GM23338 (cell line): Measurements from ENCODE around the gene MYO6. TPM values are rescaled to one million over a fixed set of nuclear protein-coding genes. Genes with fewer than 3 reads are reported as not detected.

Experiments
- ATAC-seq: fragments of 200-7000 bp; cut with Tn5 transposase; 3 replicates; pipeline ENCODE4 v1.9.1; 2020
- DNase-seq: peaks from one replicate; pipeline ENCODE4 v3.0.0-alpha.2; 2015; ENCODE audit warnings: low spot score
- H2AFZ ChIP-seq: fragments of 200-600 bp; sonication (generic); 2 replicates; pipeline ENCODE4 v1.8.0; 2016; ENCODE audit warnings: antibody characterized with exemption, mild to moderate bottlenecking, moderate library complexity
- H3F3A ChIP-seq: fragments of 200-600 bp; sonication (generic); replicated peaks from 2 replicates; pipeline ENCODE4 v1.8.0; 2017; ENCODE audit warnings: antibody characterized with exemption, mixed run types, low read depth
- H3K27ac ChIP-seq: fragments of 200-600 bp; sonication (generic); 2 replicates; pipeline ENCODE4 v1.6.1; 2016; ENCODE audit warnings: low read depth
- H3K27me3 ChIP-seq: fragments of 200-600 bp; sonication (generic); 2 replicates; pipeline ENCODE4 v1.8.0; 2016; ENCODE audit warnings: mild to moderate bottlenecking, mixed run types, moderate library complexity; ENCODE audit not compliant: insufficient read depth
- H3K36me3 ChIP-seq: fragments of 200-600 bp; sonication (generic); 2 replicates; pipeline ENCODE4 v1.8.0; 2016; ENCODE audit warnings: mild to moderate bottlenecking; ENCODE audit not compliant: insufficient read depth
- H3K4me1 ChIP-seq: fragments of 200-600 bp; sonication (generic); 2 replicates; pipeline ENCODE4 v1.8.0; 2016; ENCODE audit warnings: mild to moderate bottlenecking, moderate library complexity; ENCODE audit not compliant: insufficient read depth
- H3K4me2 ChIP-seq: fragments of 200-600 bp; sonication (generic); 2 replicates; pipeline ENCODE4 v1.7.1; 2017; ENCODE audit warnings: mixed run types
- H3K4me3 ChIP-seq: fragments of 200-600 bp; sonication (generic); 2 replicates; pipeline ENCODE4 v1.6.1; 2016; ENCODE audit warnings: mixed run types
- H3K79me2 ChIP-seq: fragments of 200-600 bp; sonication (generic); replicated peaks from 2 replicates; pipeline ENCODE4 v1.8.0; 2017; ENCODE audit warnings: mild to moderate bottlenecking; ENCODE audit not compliant: insufficient read depth
- H3K9me2 ChIP-seq: fragments of 200-600 bp; sonication (generic); 2 replicates; pipeline ENCODE4 v1.8.0; 2017; ENCODE audit not compliant: insufficient read depth
- H4K20me1 ChIP-seq: fragments of 200-600 bp; sonication (generic); replicated peaks from 2 replicates; pipeline ENCODE4 v1.8.0; 2017; ENCODE audit warnings: mild to moderate bottlenecking; ENCODE audit not compliant: insufficient read depth
- H3K27ac Mint-ChIP-seq: 2 replicates; pipeline ENCODE4 v1.8.0; 2020; ENCODE audit warnings: inconsistent platforms, mild to moderate bottlenecking, moderate library complexity, mixed read lengths
- H3K27me3 Mint-ChIP-seq: 3 replicates; pipeline ENCODE4 v1.8.0; 2022; ENCODE audit warnings: low read depth, mild to moderate bottlenecking, moderate library complexity, mixed read lengths, inconsistent platforms; ENCODE audit not compliant: insufficient read depth, poor library complexity
- H3K36me3 Mint-ChIP-seq: 3 replicates; pipeline ENCODE4 v1.8.0; 2021; ENCODE audit warnings: low read depth, mild to moderate bottlenecking, inconsistent platforms, moderate library complexity, mixed read lengths
- H3K4me1 Mint-ChIP-seq: 3 replicates; pipeline ENCODE4 v1.8.0; 2020; ENCODE audit warnings: mild to moderate bottlenecking, inconsistent platforms, mixed read lengths
- H3K4me3 Mint-ChIP-seq: 3 replicates; pipeline ENCODE4 v1.8.0; 2021; ENCODE audit warnings: moderate library complexity, mild to moderate bottlenecking, inconsistent platforms, mixed read lengths
- H3K9me3 Mint-ChIP-seq: 3 replicates; pipeline ENCODE4 v1.8.0; 2020; ENCODE audit warnings: moderate library complexity, mild to moderate bottlenecking, inconsistent platforms, mixed read lengths
- EZH2 ChIP-seq: fragments of 200-600 bp; sonication (generic); IDR thresholded peaks from one replicate; pipeline ENCODE4 v1.8.0; 2017; ENCODE audit warnings: antibody characterized with exemption, mild to moderate bottlenecking, low read depth; ENCODE audit not compliant: unreplicated experiment
- JUNB ChIP-seq: IDR thresholded peaks from one replicate; pipeline ENCODE4 v1.6.1; 2016; ENCODE audit warnings: antibody characterized with exemption; ENCODE audit not compliant: unreplicated experiment
- NANOG ChIP-seq: IDR thresholded peaks from 2 replicates; pipeline ENCODE4 v1.6.1; 2016; ENCODE audit warnings: antibody characterized with exemption, borderline replicate concordance
- STAT1 ChIP-seq: IDR thresholded peaks from one replicate; pipeline ENCODE4 v1.6.1; 2016; ENCODE audit warnings: antibody characterized with exemption; ENCODE audit not compliant: unreplicated experiment
- ZNF114 ChIP-seq: fragments of 250-450 bp; sonication (Bioruptor Pico); IDR thresholded peaks from 2 replicates; pipeline ENCODE4 v1.5.0; 2020; ENCODE audit warnings: mild to moderate bottlenecking, moderate library complexity
- ZNF331 ChIP-seq: fragments of 250-450 bp; sonication (Bioruptor Pico); IDR thresholded peaks from 2 replicates; pipeline ENCODE4 v1.5.0; 2020; ENCODE audit warnings: low read depth, mild to moderate bottlenecking, moderate library complexity
- ZNF462 ChIP-seq: fragments of 250-450 bp; sonication (Bioruptor Pico); IDR thresholded peaks from 2 replicates; pipeline ENCODE4 v1.5.0; 2020; ENCODE audit warnings: mild to moderate bottlenecking, moderate library complexity
- polyA plus RNA-seq: library from polyadenylated mRNA; unstranded; fragments of >200 nt; fragmentation: Nextera tagmentation; extraction: Ambion mirVana; gene quantifications from 2 replicates; pipeline ENCODE4 v1.2.1, GENCODE V29; 2016
- total RNA-seq: library from RNA; depleted of rRNA; stranded (reverse); fragments of >200 nt; shearing (Covaris generic); gene quantifications from 2 replicates; pipeline ENCODE4 v1.2.3, GENCODE V29; 2014
- TF ChIP-seq, protein P1 (sequence below), 2 experiments: fragments of 200-600 bp in 1 of 2; sonication (generic) in 1 of 2; conservative IDR thresholded peaks; 2 replicates each; pipeline versions ENCODE4 v1.5.1 to v1.6.1; 2016 to 2017; ENCODE audit warnings: antibody characterized with exemption in 2 of 2, low read depth in 2 of 2, mild to moderate bottlenecking in 2 of 2, moderate library complexity in 1 of 2

Gene MYO6
- total and polyA plus RNA-seq, 2 experiments from 2014 or later = 21.8 to 33.0 TPM

- no peaks in the 10 kb centered on the region; the same call in 1 of the 3 replicates for H3K9me3 Mint-ChIP-seq
- no peak overlapping the region for H3K27ac Mint-ChIP-seq
- no peaks in the 10 kb centered on the region for H3K36me3 ChIP-seq
- H3K27me3 ChIP-seq = no peaks in the 10 kb centered on the region
- H3K9me2 ChIP-seq = peaks cover 3% of the 10 kb centered on the region; the same call in 1 of the 2 replicates
- no peak overlapping the region for H3K27ac ChIP-seq
- H2AFZ ChIP-seq = no peak overlapping the region
- DNase-seq (no peak), ATAC-seq (no peak)
- no peaks in the 10 kb centered on the region for H3F3A ChIP-seq
- peaks cover 2% of the 10 kb centered on the region for H3K27me3 Mint-ChIP-seq
- H3K4me1 ChIP-seq = no peaks in the 10 kb centered on the region
- H4K20me1 ChIP-seq = no peaks in the 10 kb centered on the region
- H3K4me2 ChIP-seq = no peak overlapping the region
- TF ChIP-seq, protein P1, sequence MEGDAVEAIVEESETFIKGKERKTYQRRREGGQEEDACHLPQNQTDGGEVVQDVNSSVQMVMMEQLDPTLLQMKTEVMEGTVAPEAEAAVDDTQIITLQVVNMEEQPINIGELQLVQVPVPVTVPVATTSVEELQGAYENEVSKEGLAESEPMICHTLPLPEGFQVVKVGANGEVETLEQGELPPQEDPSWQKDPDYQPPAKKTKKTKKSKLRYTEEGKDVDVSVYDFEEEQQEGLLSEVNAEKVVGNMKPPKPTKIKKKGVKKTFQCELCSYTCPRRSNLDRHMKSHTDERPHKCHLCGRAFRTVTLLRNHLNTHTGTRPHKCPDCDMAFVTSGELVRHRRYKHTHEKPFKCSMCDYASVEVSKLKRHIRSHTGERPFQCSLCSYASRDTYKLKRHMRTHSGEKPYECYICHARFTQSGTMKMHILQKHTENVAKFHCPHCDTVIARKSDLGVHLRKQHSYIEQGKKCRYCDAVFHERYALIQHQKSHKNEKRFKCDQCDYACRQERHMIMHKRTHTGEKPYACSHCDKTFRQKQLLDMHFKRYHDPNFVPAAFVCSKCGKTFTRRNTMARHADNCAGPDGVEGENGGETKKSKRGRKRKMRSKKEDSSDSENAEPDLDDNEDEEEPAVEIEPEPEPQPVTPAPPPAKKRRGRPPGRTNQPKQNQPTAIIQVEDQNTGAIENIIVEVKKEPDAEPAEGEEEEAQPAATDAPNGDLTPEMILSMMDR (conservative IDR thresholded peaks at IDR 0.05; ENCODE audit: low read depth in 2 of 2) = no peak
- TF ChIP-seq JUNB (no peak), ZNF331 (CRISPR knock-in tag) (no peak), NANOG (no peak), EZH2 (no peak), ZNF114 (no peak), STAT1 (no peak), ZNF462 (CRISPR knock-in tag) (no peak)
- no peak overlapping the region for H3K4me3 Mint-ChIP-seq
- H3K4me1 Mint-ChIP-seq = peaks cover 10% of the 10 kb centered on the region
- no peak overlapping the region for H3K4me3 ChIP-seq
- H3K36me3 Mint-ChIP-seq = peaks cover 7% of the 10 kb centered on the region
- no peaks in the 10 kb centered on the region for H3K79me2 ChIP-seq
Measured at GRCh38 chr6:75812560-75812959, 63.5 kb downstream of the MYO6 start.
